HG02943 (cell line): Measurements from ENCODE around the gene KRT80.

Source experiments
- ATAC-seq: cut with Tn5 transposase; IDR thresholded peaks from one replicate; pipeline ENCODE4 v1.9.1; 2021; ENCODE audit warnings: mild to moderate bottlenecking, low read depth, moderate library complexity; ENCODE audit not compliant: unreplicated experiment

Gene KRT80

DNA sequence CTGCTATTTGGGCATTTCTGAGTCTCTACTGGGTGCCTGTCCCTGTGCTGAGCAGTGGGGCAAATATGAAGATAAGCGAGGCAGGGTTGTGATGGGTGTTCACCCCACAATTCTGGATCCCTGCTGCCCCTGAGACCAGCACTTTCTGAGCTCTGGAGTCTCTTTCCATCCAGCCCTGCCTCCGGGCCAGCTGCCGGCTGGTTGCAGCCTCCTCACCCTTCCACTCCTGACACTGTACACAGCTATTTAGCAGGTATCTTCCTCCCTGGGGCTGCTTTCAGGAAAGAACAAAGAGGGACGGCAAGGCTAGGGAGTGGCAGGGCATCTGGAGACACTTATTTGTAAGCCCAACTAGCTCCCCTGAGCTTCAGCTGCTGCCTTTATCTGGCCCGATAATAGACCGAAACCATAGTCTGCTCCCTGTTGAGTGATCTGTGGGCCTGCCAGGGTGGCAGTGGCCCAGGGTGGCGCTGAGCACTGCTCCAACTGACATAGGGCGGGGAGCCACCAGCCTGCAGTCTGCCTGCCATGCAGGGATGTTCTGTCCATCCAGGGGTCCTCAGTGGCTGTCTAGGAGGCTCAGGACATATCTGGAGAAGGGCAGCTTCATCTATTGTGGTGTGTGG lies 7.6 kb upstream of the KRT80 start:
- ATAC-seq = no peak

- ATAC-seq = no peak
These were observed 6.8 kb upstream of the KRT80 start for GRCh38 chr12:52198454-52199215.

GRCh38 chr12:52197371-52198231 lies 5.8 kb upstream of the KRT80 start:
- no peak for ATAC-seq

GRCh38 chr12:52195065-52195730 lies 3.4 kb upstream of the KRT80 start:
- ATAC-seq = no peak

DNA sequence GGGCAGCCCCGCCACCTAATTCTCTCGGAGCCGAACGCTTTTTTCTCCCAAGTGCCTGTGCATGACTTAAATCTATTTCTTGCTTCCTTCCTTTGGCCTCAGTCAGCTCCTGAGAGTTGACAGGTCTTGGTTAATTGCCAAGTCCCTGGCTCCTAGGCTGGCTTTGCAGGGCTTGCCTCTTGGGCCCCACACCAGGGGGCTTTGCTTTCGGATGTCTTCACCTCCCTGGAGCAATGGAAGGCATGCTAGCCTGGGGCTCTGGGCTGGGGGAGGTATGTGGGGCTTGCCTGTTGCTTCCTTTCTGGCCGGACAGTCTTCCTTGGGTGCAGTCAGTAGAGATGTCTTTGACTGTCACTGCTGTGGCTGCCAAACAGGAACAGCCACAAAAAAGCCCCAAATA lies 2.2 kb upstream of the KRT80 start:
- ATAC-seq = no peak

- no peak for ATAC-seq
These were observed 1.7 kb upstream of the KRT80 start for GRCh38 chr12:52193532-52193931.

- no peak for ATAC-seq
These were observed 719 bp downstream of the KRT80 start for GRCh38 chr12:52190860-52191729.

- no peak for ATAC-seq
These were observed 2.2 kb downstream of the KRT80 start for GRCh38 chr12:52189376-52190174.

DNA sequence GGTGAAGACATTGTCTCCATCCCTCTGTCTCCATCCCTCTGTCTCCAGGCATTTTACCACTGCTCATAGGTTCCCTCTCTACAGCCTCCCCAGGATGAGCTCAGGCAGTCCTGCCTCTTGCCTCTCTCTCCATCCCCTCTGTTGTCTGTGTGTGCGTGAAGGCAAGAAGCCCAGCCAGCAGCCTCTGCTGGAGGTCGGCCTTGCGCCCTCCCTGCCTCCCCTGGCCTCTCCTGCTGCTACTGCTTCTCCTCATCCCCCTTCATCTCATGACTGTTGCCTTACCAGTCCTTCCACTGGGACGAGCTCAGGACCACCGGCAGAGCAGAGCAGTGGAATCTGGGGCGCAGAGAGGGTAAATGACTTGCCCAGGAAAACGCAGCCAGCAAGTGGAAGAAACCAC lies 3.2 kb downstream of the KRT80 start:
- no peak for ATAC-seq

DNA sequence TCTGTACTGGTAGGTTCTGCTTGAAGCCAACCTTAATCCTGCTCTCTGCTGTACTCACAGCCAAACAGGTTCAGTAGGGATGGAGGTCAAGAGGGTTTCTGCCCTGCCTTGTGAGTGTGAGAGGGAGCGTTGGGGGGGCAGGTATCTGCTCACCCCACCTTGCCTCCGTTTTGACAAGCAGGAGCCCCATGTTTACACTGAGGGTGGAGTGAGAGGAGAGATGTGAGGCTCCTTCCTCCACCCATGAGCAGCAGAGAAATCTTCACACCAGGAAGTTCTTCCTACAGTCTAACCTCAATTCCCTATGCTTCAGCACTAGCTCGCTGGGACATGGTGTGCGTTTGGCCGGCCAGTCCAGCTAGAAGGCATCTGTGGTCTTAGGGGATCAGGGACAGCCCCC lies 4.2 kb downstream of the KRT80 start:
- no peak for ATAC-seq

DNA sequence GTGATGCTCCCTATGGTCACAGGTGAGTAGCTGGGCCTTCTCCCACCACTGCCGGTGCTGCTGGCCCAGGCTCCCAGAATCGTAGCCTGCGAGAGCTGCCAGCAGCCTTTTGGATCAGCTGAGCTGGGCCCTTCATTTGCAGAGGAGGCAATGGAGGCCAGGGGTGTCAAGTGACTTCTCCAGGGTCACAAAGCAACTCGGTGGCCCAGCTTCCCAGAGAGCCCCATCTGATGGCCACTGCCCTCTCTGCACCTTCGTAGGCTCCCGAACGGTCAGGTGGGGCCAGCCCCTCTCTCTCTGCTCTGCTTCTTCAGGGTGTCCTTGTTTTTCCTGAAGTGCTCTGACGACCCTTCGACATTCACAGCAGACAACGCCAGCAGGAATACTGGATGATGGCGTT lies 4.6 kb downstream of the KRT80 start:
- no peak for ATAC-seq

DNA sequence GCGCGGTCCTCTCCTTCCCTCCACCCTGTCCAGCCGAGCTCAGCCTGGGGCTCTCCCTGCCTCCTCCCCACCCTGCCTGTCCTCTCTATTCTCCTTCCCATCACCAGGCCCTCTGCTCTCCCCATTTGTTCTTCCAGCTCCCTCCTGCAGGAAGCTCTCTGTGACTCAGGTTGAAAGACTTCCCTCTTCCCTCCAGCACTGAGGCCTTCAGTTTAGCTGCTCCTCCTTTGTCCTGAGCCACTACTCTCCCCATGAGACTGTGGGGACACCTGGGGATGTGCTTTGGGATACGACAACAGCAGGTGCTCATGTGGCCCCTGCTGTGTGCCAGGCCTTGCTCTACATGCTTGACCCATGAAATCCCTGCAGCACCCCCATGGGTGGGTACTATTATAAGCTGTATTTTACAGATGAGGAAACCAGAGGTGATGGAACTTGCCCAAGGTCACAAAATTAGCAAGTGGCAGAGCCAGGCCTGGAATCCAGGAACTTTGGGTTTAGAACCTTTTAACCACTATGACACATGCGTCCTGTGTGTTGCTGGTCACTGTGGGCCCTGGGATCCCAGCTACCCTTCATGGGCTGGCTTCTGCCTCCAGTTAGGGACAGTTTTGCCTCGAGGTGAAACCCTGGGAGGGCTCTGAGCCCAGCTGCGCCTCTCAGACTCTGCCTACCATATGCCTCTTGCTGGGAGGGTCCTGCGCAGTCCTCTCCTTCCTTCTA lies 5.5 kb downstream of the KRT80 start:
- ATAC-seq = no peak

DNA sequence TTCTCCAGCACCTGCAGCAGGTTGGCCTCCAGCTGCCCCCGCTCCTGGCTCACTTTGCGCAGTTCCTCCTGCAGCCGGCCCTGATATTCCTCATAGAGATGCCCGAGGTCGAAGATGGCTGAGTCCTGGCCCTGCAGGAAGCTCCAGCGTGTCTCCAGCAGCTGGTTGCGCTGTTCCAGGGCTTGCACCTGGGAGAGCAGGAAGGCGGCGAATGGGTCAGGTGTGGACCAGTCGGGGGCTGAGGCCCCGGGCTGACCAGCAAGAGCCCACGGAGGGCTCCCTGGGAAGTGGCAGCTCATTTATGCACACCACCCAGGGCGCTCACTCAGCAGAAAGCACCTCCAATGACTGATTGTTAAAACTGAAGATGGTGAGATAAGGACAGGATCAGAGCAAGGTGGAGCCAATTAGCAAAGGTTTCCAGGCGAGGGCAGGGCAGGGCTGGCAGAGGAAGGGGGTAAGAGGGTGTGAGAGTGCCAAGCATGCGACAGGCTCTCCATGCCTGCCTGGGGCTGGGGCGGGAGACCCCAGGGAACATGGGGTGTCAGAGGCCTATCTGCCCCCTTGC lies 6.3 kb downstream of the KRT80 start:
- ATAC-seq = no peak

GRCh38 chr12:52184813-52185212 lies 7.0 kb downstream of the KRT80 start:
- ATAC-seq = no peak

GRCh38 chr12:52183971-52184370 lies 7.8 kb downstream of the KRT80 start:
- no peak for ATAC-seq

GRCh38 chr12:52183544-52183910 lies 8.3 kb downstream of the KRT80 start:
- no peak for ATAC-seq

DNA sequence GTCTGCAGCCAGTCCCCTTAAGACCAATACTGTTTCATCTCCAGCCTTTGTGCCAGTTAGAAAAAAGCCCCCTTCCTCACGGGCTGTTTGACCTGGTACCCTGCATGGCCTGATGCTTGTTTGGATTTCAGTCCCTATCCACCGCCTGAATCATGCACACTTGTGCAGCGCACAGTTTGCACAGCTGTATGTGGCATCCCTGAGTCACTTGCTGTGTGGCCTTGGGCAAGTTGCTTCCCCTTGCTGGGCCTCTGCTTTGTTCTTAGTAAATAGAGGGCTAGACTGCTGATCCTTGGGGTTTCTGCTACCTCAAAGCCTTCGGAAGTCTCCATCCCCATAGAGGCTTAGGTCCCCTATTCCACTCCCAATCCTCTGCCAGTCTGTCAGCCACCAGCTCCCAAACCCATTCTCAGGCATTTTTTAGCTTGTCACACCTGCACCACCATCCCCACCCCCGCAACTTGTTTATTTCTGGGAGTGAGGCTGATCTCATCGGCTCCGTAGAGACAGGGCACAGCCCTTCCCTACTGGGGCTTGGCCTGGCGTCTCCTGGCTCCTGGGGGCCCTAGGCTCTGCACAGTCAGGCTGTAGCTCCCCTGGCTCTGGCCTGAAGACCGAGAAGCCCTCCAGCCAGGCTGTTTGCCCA lies 8.8 kb downstream of the KRT80 start:
- no peak for ATAC-seq

- no peak for ATAC-seq
These were observed 9.4 kb downstream of the KRT80 start for GRCh38 chr12:52182384-52182783.
